Measurements from ENCODE around the gene PLCB4.

The PLCB4 gene

DNA sequence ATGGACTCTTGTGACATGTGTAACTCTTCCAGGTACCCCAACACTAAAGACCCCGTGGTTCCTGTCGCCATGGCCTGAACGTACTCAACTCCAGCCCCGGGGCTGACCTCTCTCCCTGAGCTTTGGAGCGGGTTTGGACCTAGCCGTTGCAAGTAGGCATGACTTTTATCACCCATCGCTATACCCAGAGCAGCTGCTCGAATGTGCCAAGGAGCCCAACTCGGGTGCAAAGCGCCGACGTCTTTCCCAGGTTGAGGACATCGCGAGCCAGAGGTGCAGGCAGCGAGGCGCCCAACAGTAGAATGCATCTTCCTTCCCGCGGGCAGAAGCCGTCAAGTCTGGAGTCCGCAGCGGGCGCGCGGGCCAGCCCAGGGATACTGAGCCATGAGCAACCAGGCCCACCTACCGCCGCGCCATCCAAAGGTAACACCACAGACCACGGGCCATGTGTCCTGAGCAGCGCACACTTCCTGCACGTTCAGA lies 439.9 kb downstream of the PLCB4 start:
- H2AK5ac ChIP-seq (ENCODE audit: low read length) = no peak overlapping the region

DNA sequence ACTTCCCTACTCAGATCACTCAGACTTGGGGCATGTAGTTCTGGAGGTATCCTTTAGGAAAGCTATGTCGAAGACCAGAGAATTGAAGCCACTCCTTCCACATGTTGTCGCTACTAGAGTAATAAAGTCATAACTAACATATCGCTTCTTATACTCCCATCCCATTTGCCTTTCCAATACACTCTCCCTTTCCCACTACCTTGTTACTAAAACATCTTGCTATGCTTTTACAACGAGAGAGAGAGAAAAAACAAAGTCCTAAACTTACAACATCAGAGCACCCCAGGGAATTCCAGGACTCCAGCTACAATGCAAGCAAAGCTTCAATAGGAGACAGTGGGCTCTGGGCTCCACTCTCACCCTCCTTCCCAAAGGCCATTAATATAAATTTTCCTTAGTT lies 440.4 kb downstream of the PLCB4 start:
- Histone ChIP-seq H2BK5ac (ENCODE audit: low read depth, low read length, poor library complexity) (no peak overlapping the region), H3K27me3 (ENCODE audit: insufficient read depth, low read length) (peaks cover 51% of the 10 kb centered on the region), H2BK120ac (ENCODE audit: insufficient read depth, low read length, poor library complexity) (no peak overlapping the region), H3K14ac (ENCODE audit: low read length) (no peak overlapping the region), H3K23ac (ENCODE audit: low read length) (no peak overlapping the region), H3K36me3 (ENCODE audit: control insufficient read depth in 1 of 2, insufficient read depth in 2 of 2, low read length in 2 of 2) (no peaks in the 10 kb centered on the region), H3K79me1 (ENCODE audit: low read length) (no peaks in the 10 kb centered on the region), H4K91ac (ENCODE audit: low read depth, low read length) (no peak overlapping the region), H3K4me2 (ENCODE audit: low read length) (no peak overlapping the region), H2AK5ac (ENCODE audit: low read length) (no peak overlapping the region), H3K18ac (ENCODE audit: low read length) (no peak overlapping the region), H4K12ac (ENCODE audit: low read depth, low read length) (no peak overlapping the region), H3K9me3 (ENCODE audit: insufficient read depth, low read depth, low read length) (peaks cover 11% of the 10 kb centered on the region), H3K27ac (ENCODE audit: low read depth, low read length) (no peak overlapping the region), H4K8ac (ENCODE audit: low read depth, low read length) (no peak overlapping the region), H3K79me2 (ENCODE audit: control insufficient read depth, insufficient read depth, low read length, poor library complexity) (no peaks in the 10 kb centered on the region), H3K4me3 (ENCODE audit: low read depth, low read length) (no peak overlapping the region), H3K4ac (ENCODE audit: low read depth, low read length) (no peak overlapping the region), H2BK12ac (ENCODE audit: low read length) (no peak overlapping the region), H3K4me1 (ENCODE audit: control insufficient read depth in 1 of 2, insufficient read depth in 2 of 2, low read length in 2 of 2) (no peaks in the 10 kb centered on the region), H2AFZ (ENCODE audit: insufficient read depth, low read length, poor library complexity) (no peak overlapping the region), H3K9ac (ENCODE audit: low read length) (no peak overlapping the region)
- WGBS (ENCODE audit: extremely low coverage, insufficient coverage, insufficient read length) = no CpG with 5 or more reads among the region's 4 CpGs
- no peak for DNase-seq

More for the DNA sequence above, 439.9 kb downstream of the PLCB4 start:
- no CpG with 5 or more reads among the region's 30 CpGs for WGBS (ENCODE audit: extremely low coverage, insufficient coverage, insufficient read length)
- Histone ChIP-seq H3K4me1 (ENCODE audit: control insufficient read depth in 1 of 2, insufficient read depth in 2 of 2, low read length in 2 of 2) (no peaks in the 10 kb centered on the region), H3K4me2 (ENCODE audit: low read length) (peak overlapping the region; percentile 42), H3K4me3 (ENCODE audit: low read depth, low read length) (no peak overlapping the region), H3K27ac (ENCODE audit: low read depth, low read length) (no peak overlapping the region), H3K9me3 (ENCODE audit: insufficient read depth, low read depth, low read length) (peaks cover 11% of the 10 kb centered on the region), H4K8ac (ENCODE audit: low read depth, low read length) (no peak overlapping the region), H3K9ac (ENCODE audit: low read length) (no peak overlapping the region), H3K18ac (ENCODE audit: low read length) (no peak overlapping the region), H3K4ac (ENCODE audit: low read depth, low read length) (no peak overlapping the region), H4K91ac (ENCODE audit: low read depth, low read length) (no peak overlapping the region), H2BK12ac (ENCODE audit: low read length) (no peak overlapping the region), H3K27me3 (ENCODE audit: insufficient read depth, low read length) (peaks cover 51% of the 10 kb centered on the region), H3K79me2 (ENCODE audit: control insufficient read depth, insufficient read depth, low read length, poor library complexity) (no peaks in the 10 kb centered on the region), H3K23ac (ENCODE audit: low read length) (no peak overlapping the region), H2BK120ac (ENCODE audit: insufficient read depth, low read length, poor library complexity) (no peak overlapping the region), H2AFZ (ENCODE audit: insufficient read depth, low read length, poor library complexity) (no peak overlapping the region), H3K79me1 (ENCODE audit: low read length) (no peaks in the 10 kb centered on the region), H3K14ac (ENCODE audit: low read length) (no peak overlapping the region), H4K12ac (ENCODE audit: low read depth, low read length) (no peak overlapping the region), H2BK5ac (ENCODE audit: low read depth, low read length, poor library complexity) (no peak overlapping the region), H3K36me3 (ENCODE audit: control insufficient read depth in 1 of 2, insufficient read depth in 2 of 2, low read length in 2 of 2) (no peaks in the 10 kb centered on the region)
- no peak for DNase-seq

DNA sequence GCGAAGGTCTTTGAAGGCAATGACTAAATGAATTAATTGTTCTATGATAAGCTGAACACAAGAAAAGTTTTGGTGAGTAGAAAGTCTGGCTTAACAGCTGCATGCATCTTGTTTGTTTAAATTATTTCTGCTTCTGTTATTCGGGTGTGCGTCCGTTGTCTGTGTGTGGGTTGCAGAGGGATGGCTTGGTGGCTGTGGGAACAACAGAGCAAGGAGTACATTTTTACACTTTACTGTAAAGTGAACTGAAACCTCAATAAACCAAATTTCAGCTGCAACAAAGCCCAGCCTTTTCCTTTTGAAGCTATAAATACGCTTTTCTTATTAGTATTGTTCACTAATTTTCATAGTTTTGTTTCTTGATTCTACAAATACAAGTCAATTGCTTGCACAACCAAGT lies 442.0 kb downstream of the PLCB4 start:
- Histone ChIP-seq H4K8ac (ENCODE audit: low read depth, low read length) (no peak overlapping the region), H3K27me3 (ENCODE audit: insufficient read depth, low read length) (peaks cover 55% of the 10 kb centered on the region), H3K4ac (ENCODE audit: low read depth, low read length) (no peak overlapping the region), H3K4me3 (ENCODE audit: low read depth, low read length) (no peak overlapping the region), H2BK12ac (ENCODE audit: low read length) (no peak overlapping the region), H3K18ac (ENCODE audit: low read length) (no peak overlapping the region), H3K36me3 (ENCODE audit: control insufficient read depth in 1 of 2, insufficient read depth in 2 of 2, low read length in 2 of 2) (no peaks in the 10 kb centered on the region), H3K4me1 (ENCODE audit: control insufficient read depth in 1 of 2, insufficient read depth in 2 of 2, low read length in 2 of 2) (peaks cover 3% of the 10 kb centered on the region in 2 experiments), H3K9me3 (ENCODE audit: insufficient read depth, low read depth, low read length) (peaks cover 11% of the 10 kb centered on the region), H2BK5ac (ENCODE audit: low read depth, low read length, poor library complexity) (no peak overlapping the region), H3K14ac (ENCODE audit: low read length) (no peak overlapping the region), H3K4me2 (ENCODE audit: low read length) (no peak overlapping the region), H3K79me2 (ENCODE audit: control insufficient read depth, insufficient read depth, low read length, poor library complexity) (no peaks in the 10 kb centered on the region), H3K27ac (ENCODE audit: low read depth, low read length) (no peak overlapping the region), H2BK120ac (ENCODE audit: insufficient read depth, low read length, poor library complexity) (no peak overlapping the region), H3K23ac (ENCODE audit: low read length) (no peak overlapping the region), H3K79me1 (ENCODE audit: low read length) (no peaks in the 10 kb centered on the region), H2AFZ (ENCODE audit: insufficient read depth, low read length, poor library complexity) (no peak overlapping the region), H4K91ac (ENCODE audit: low read depth, low read length) (no peak overlapping the region), H2AK5ac (ENCODE audit: low read length) (no peak overlapping the region), H3K9ac (ENCODE audit: low read length) (no peak overlapping the region), H4K12ac (ENCODE audit: low read depth, low read length) (no peak overlapping the region)
- no CpG with 5 or more reads among the region's 5 CpGs for WGBS (ENCODE audit: extremely low coverage, insufficient coverage, insufficient read length)
- DNase-seq = no peak

DNA sequence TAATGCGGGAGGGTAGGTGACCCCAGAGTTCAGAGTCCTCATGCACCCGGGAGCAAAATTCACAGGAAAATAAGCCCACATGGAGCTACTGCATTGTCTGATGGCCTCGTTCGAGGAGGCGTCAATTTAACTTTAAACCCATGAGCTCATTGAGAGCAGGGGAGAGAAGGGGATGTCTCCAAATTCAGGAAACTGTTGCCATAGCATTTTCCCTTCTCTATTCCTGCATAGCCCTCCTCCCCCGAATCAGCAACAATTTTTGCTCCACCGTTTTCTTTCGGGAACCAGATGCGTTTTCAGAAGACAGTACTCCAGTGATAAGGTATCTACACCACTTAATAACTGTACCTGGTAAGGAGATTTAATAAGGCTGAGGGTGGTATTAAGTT lies 445.2 kb downstream of the PLCB4 start:
- Histone ChIP-seq H4K12ac (ENCODE audit: low read depth, low read length) (no peak overlapping the region), H2AK5ac (ENCODE audit: low read length) (no peak overlapping the region), H4K91ac (ENCODE audit: low read depth, low read length) (no peak overlapping the region), H3K23ac (ENCODE audit: low read length) (no peak overlapping the region), H2AFZ (ENCODE audit: insufficient read depth, low read length, poor library complexity) (no peak overlapping the region), H3K4me3 (ENCODE audit: low read depth, low read length) (no peak overlapping the region), H4K8ac (ENCODE audit: low read depth, low read length) (no peak overlapping the region), H3K9me3 (ENCODE audit: insufficient read depth, low read depth, low read length) (peaks cover 2% of the 10 kb centered on the region), H3K36me3 (ENCODE audit: control insufficient read depth in 1 of 2, insufficient read depth in 2 of 2, low read length in 2 of 2) (no peaks in the 10 kb centered on the region), H3K14ac (ENCODE audit: low read length) (no peak overlapping the region), H3K27ac (ENCODE audit: low read depth, low read length) (no peak overlapping the region), H3K4ac (ENCODE audit: low read depth, low read length) (no peak overlapping the region), H3K9ac (ENCODE audit: low read length) (no peak overlapping the region), H2BK120ac (ENCODE audit: insufficient read depth, low read length, poor library complexity) (no peak overlapping the region), H3K4me1 (ENCODE audit: control insufficient read depth in 1 of 2, insufficient read depth in 2 of 2, low read length in 2 of 2) (peaks cover 11% of the 10 kb centered on the region in 2 experiments), H2BK5ac (ENCODE audit: low read depth, low read length, poor library complexity) (no peak overlapping the region), H3K79me1 (ENCODE audit: low read length) (no peaks in the 10 kb centered on the region), H3K4me2 (ENCODE audit: low read length) (no peak overlapping the region), H2BK12ac (ENCODE audit: low read length) (no peak overlapping the region), H3K79me2 (ENCODE audit: control insufficient read depth, insufficient read depth, low read length, poor library complexity) (no peaks in the 10 kb centered on the region), H3K18ac (ENCODE audit: low read length) (no peak overlapping the region), H3K27me3 (ENCODE audit: insufficient read depth, low read length) (peaks cover 50% of the 10 kb centered on the region)
- DNase-seq = no peak
- no CpG with 5 or more reads among the region's 9 CpGs for WGBS (ENCODE audit: extremely low coverage, insufficient coverage, insufficient read length)
